BJ (cell line): ENCODE results near the gene IL1RAPL1. TPM values are rescaled to one million over a fixed set of nuclear protein-coding genes. Genes with fewer than 3 reads are reported as not detected.

Experiments used
- CTCF ChIA-PET: fragments of 350-600 bp; formaldehyde crosslinking; extraction: SDS; loops from one replicate; lab custom pipeline; 2021; ENCODE audit warnings: antibody characterized with exemption, inconsistent platforms; lab: Yijun Ruan, JAX
- POLR2A ChIA-PET: fragments of 300-600 bp; sonication (Branson Sonifier 250); formaldehyde crosslinking; extraction: SDS; loops from one replicate; lab custom pipeline; 2021; ENCODE audit warnings: antibody characterized with exemption; lab: Charles Lee
- DNase-seq: peaks from one replicate; pipeline ENCODE4 v3.0.0-alpha.2; 2011; ENCODE audit warnings: low read depth
- H3K27me3 ChIP-seq: 2 replicates; pipeline ENCODE4 v1.6.0; 2011; ENCODE audit warnings: low read length; ENCODE audit not compliant: control insufficient read depth, insufficient read depth
- H3K36me3 ChIP-seq: 2 replicates; pipeline ENCODE4 v1.5.1; 2011; ENCODE audit warnings: low read length; ENCODE audit not compliant: control insufficient read depth, insufficient read depth
- H3K4me3 ChIP-seq: 2 replicates; pipeline ENCODE4 v1.5.1; 2011; ENCODE audit warnings: low read depth, mild to moderate bottlenecking, control low read depth, low read length
- polyA plus RNA-seq: library from polyadenylated mRNA; depleted of rRNA; stranded (reverse); fragments of >200 nt; gene quantifications from 2 replicates; pipeline ENCODE4 v1.2.3, GENCODE V29; 2011
- TF ChIP-seq, protein P1 (sequence below): IDR thresholded peaks from 2 replicates; pipeline ENCODE4 v1.5.1; 2011; ENCODE audit warnings: low read depth, mild to moderate bottlenecking, control low read depth, inconsistent platforms, low read length, moderate library complexity; ENCODE audit not compliant: insufficient read depth

IL1RAPL1 gene
- polyA plus RNA-seq, 1 experiment: 0.02 TPM

DNA sequence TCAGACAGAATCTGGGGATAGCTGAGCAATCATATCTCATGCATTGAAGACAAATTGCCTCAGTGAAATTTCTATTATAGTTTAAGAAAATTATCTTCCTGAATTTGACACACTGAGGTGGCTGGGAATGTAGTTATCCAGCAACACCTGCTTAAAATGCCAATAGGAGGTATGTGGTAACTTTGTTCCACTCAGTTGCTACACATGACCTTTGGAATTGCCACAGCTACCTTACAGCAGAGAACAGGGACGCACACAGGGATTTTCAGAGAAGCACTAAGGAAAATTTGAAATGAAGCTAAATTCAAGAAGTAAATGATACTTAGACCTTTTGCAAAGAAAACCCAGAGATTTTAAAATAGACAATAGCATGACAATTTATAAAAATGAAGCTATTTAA lies 264.6 kb downstream of the IL1RAPL1 start:
- no peak overlapping the region for H3K4me3 ChIP-seq
- TF ChIP-seq, protein P1, sequence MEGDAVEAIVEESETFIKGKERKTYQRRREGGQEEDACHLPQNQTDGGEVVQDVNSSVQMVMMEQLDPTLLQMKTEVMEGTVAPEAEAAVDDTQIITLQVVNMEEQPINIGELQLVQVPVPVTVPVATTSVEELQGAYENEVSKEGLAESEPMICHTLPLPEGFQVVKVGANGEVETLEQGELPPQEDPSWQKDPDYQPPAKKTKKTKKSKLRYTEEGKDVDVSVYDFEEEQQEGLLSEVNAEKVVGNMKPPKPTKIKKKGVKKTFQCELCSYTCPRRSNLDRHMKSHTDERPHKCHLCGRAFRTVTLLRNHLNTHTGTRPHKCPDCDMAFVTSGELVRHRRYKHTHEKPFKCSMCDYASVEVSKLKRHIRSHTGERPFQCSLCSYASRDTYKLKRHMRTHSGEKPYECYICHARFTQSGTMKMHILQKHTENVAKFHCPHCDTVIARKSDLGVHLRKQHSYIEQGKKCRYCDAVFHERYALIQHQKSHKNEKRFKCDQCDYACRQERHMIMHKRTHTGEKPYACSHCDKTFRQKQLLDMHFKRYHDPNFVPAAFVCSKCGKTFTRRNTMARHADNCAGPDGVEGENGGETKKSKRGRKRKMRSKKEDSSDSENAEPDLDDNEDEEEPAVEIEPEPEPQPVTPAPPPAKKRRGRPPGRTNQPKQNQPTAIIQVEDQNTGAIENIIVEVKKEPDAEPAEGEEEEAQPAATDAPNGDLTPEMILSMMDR: no peak
- POLR2A ChIA-PET: no interaction called here
- no peak for DNase-seq
- no peaks in the 10 kb centered on the region for H3K36me3 ChIP-seq
- CTCF ChIA-PET: no interaction called here
- H3K27me3 ChIP-seq: no peaks in the 10 kb centered on the region

- TF ChIP-seq, protein P1: no peak
- Histone ChIP-seq H3K36me3 (no peaks in the 10 kb centered on the region), H3K4me3 (no peak overlapping the region), H3K27me3 (no peaks in the 10 kb centered on the region)
- DNase-seq: no peak
- ChIA-PET CTCF (no interaction called here), POLR2A (no interaction called here)
Measured at GRCh38 chrX:28854637-28855036, 267.4 kb downstream of the IL1RAPL1 start.

DNA sequence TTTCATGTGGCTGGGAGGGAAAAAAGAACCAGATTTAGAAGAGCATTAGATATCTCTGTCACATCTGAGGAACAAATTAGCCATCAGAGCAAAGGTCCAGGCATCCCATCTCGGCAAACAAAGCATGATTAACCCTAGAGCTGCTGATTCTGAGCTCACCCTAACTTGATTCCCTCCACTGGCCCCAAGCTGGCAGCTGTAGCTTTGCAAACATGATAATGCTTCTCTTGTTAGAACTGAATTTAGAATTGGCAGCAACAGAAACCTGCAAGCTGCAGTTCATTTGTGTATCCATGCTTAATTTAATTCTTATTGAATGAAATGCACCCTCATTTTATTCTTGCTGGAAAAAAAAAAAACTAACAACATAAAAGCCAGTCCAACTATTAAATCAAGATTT lies 289.2 kb downstream of the IL1RAPL1 start:
- ChIA-PET POLR2A (no interaction called here), CTCF (no interaction called here)
- no peaks in the 10 kb centered on the region for H3K36me3 ChIP-seq
- H3K4me3 ChIP-seq: no peak overlapping the region
- no peaks in the 10 kb centered on the region for H3K27me3 ChIP-seq
- TF ChIP-seq, protein P1: no peak
- DNase-seq: no peak

- H3K36me3 ChIP-seq: no peaks in the 10 kb centered on the region
- TF ChIP-seq, protein P1: no peak
- H3K4me3 ChIP-seq: no peak overlapping the region
- CTCF ChIA-PET: no interaction called here
- POLR2A ChIA-PET: no interaction called here
- no peaks in the 10 kb centered on the region for H3K27me3 ChIP-seq
- DNase-seq: no peak
Measured at GRCh38 chrX:28876901-28877300, 289.7 kb downstream of the IL1RAPL1 start.

GRCh38 chrX:28880136-28880535 lies 292.9 kb downstream of the IL1RAPL1 start:
- Histone ChIP-seq H3K27me3 (no peaks in the 10 kb centered on the region), H3K4me3 (no peak overlapping the region), H3K36me3 (no peaks in the 10 kb centered on the region)
- TF ChIP-seq, protein P1: no peak
- no peak for DNase-seq
- ChIA-PET POLR2A (no interaction called here), CTCF (no interaction called here)
